Astrocyte (in vitro differentiated cells and primary cell): ENCODE results near the gene VSIG2. TPM values are rescaled to one million over a fixed set of nuclear protein-coding genes. Genes with fewer than 3 reads are reported as not detected.

Experiments
- DNase-seq: peaks from one replicate; pipeline ENCODE4 v3.0.0-alpha.2; 2010; ENCODE audit warnings: low read depth
- FAIRE-seq: peaks from 2 replicates; lab custom pipeline; 2011; peaks lifted over from hg19 to GRCh38; lab: Jason Lieb, UNC
- H2AFZ ChIP-seq: 2 replicates; pipeline ENCODE4 v1.6.0; 2012; ENCODE audit warnings: low read depth, low read length, inconsistent platforms
- H3K27ac ChIP-seq: 2 replicates; pipeline ENCODE4 v1.5.1; 2011; ENCODE audit warnings: low read depth, low read length, inconsistent platforms
- H3K27me3 ChIP-seq: 2 replicates; pipeline ENCODE4 v1.6.0; 2011; ENCODE audit warnings: low read length, inconsistent platforms; ENCODE audit not compliant: insufficient read depth
- H3K36me3 ChIP-seq: 2 replicates; pipeline ENCODE4 v1.5.1; 2011; ENCODE audit warnings: low read length, inconsistent platforms; ENCODE audit not compliant: insufficient read depth
- H3K4me1 ChIP-seq: 2 replicates; pipeline ENCODE4 v1.5.1; 2011; ENCODE audit warnings: low read length, inconsistent platforms; ENCODE audit not compliant: insufficient read depth
- H3K4me2 ChIP-seq: 2 replicates; pipeline ENCODE4 v1.6.0; 2012; ENCODE audit warnings: low read length, inconsistent platforms
- H3K4me3 ChIP-seq: 2 replicates; pipeline ENCODE4 v1.5.1; 2011; ENCODE audit warnings: low read depth, mild to moderate bottlenecking, low read length, inconsistent platforms; ENCODE audit not compliant: insufficient read depth
- H3K79me2 ChIP-seq: 2 replicates; pipeline ENCODE4 v1.6.0; 2012; ENCODE audit warnings: mild to moderate bottlenecking, low read length, inconsistent platforms; ENCODE audit not compliant: insufficient read depth
- H3K9ac ChIP-seq: 2 replicates; pipeline ENCODE4 v1.6.0; 2012; ENCODE audit warnings: mild to moderate bottlenecking, low read length, inconsistent platforms
- H3K9me3 ChIP-seq: 2 replicates; pipeline ENCODE4 v1.5.1; 2012; ENCODE audit warnings: low read depth, mild to moderate bottlenecking, low read length, inconsistent platforms; ENCODE audit not compliant: insufficient read depth
- H4K20me1 ChIP-seq: 2 replicates; pipeline ENCODE4 v1.6.0; 2012; ENCODE audit warnings: low read length, inconsistent platforms; ENCODE audit not compliant: insufficient read depth
- H3K27ac Mint-ChIP-seq: one replicate; pipeline ENCODE4 v1.8.0; 2021; ENCODE audit warnings: mild to moderate bottlenecking, mixed read lengths; ENCODE audit not compliant: unreplicated experiment
- H3K27me3 Mint-ChIP-seq: one replicate; pipeline ENCODE4 v1.8.0; 2021; ENCODE audit warnings: low read depth, mixed read lengths; ENCODE audit not compliant: unreplicated experiment
- H3K36me3 Mint-ChIP-seq: one replicate; pipeline ENCODE4 v1.8.0; 2021; ENCODE audit warnings: low read depth, mixed read lengths; ENCODE audit not compliant: unreplicated experiment
- H3K4me1 Mint-ChIP-seq: one replicate; pipeline ENCODE4 v1.8.0; 2021; ENCODE audit warnings: low read depth, mixed read lengths; ENCODE audit not compliant: unreplicated experiment
- H3K4me3 Mint-ChIP-seq: one replicate; pipeline ENCODE4 v1.8.0; 2021; ENCODE audit warnings: mild to moderate bottlenecking, moderate library complexity, mixed read lengths; ENCODE audit not compliant: unreplicated experiment
- H3K9me3 Mint-ChIP-seq: one replicate; pipeline ENCODE4 v1.8.0; 2021; ENCODE audit warnings: mild to moderate bottlenecking, mixed read lengths; ENCODE audit not compliant: unreplicated experiment
- EZH2 ChIP-seq: IDR thresholded peaks from 2 replicates; pipeline ENCODE4 v1.6.1; 2012; ENCODE audit warnings: mild to moderate bottlenecking, low read length, inconsistent platforms; ENCODE audit not compliant: insufficient read depth
- total RNA-seq: library from RNA; stranded (reverse); gene quantifications from 2 replicates; pipeline ENCODE4 v1.2.1, GENCODE V29; 2021
- TF ChIP-seq, protein P1 (sequence below): IDR thresholded peaks from 2 replicates; pipeline ENCODE4 v1.5.1; 2011; ENCODE audit warnings: low read depth, mild to moderate bottlenecking, inconsistent platforms, low read length, moderate library complexity; ENCODE audit not compliant: insufficient read depth

VSIG2 gene
- total RNA-seq, 1 donor from 2014 or later: 0.18 TPM

- H3K4me3 ChIP-seq: no peak overlapping the region
- H3K4me2 ChIP-seq: no peak overlapping the region
- DNase-seq (no peak), FAIRE-seq (no peak)
- peaks cover 15% of the 10 kb centered on the region for H3K4me1 Mint-ChIP-seq
- H4K20me1 ChIP-seq: peaks cover 96% of the 10 kb centered on the region
- no peak overlapping the region for H2AFZ ChIP-seq
- peaks cover 100% of the 10 kb centered on the region for H3K79me2 ChIP-seq
- no peaks in the 10 kb centered on the region for H3K9me3 Mint-ChIP-seq
- no peaks in the 10 kb centered on the region for H3K36me3 Mint-ChIP-seq
- no peaks in the 10 kb centered on the region for H3K36me3 ChIP-seq
- no peak overlapping the region for H3K27ac ChIP-seq
- no peaks in the 10 kb centered on the region for H3K9me3 ChIP-seq
- H3K4me1 ChIP-seq: no peaks in the 10 kb centered on the region
- H3K27me3 Mint-ChIP-seq: no peaks in the 10 kb centered on the region
- H3K9ac ChIP-seq: no peak overlapping the region
- no peaks in the 10 kb centered on the region for H3K27me3 ChIP-seq
- H3K27ac Mint-ChIP-seq: no peak overlapping the region
- TF ChIP-seq, protein P1, sequence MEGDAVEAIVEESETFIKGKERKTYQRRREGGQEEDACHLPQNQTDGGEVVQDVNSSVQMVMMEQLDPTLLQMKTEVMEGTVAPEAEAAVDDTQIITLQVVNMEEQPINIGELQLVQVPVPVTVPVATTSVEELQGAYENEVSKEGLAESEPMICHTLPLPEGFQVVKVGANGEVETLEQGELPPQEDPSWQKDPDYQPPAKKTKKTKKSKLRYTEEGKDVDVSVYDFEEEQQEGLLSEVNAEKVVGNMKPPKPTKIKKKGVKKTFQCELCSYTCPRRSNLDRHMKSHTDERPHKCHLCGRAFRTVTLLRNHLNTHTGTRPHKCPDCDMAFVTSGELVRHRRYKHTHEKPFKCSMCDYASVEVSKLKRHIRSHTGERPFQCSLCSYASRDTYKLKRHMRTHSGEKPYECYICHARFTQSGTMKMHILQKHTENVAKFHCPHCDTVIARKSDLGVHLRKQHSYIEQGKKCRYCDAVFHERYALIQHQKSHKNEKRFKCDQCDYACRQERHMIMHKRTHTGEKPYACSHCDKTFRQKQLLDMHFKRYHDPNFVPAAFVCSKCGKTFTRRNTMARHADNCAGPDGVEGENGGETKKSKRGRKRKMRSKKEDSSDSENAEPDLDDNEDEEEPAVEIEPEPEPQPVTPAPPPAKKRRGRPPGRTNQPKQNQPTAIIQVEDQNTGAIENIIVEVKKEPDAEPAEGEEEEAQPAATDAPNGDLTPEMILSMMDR: no peak
- no peak for TF ChIP-seq EZH2
- H3K4me3 Mint-ChIP-seq: no peak overlapping the region
Measured at GRCh38 chr11:124791626-124792341, 39.7 kb upstream of the VSIG2 start.

GRCh38 chr11:124788521-124788920 lies 36.5 kb upstream of the VSIG2 start:
- TF ChIP-seq, protein P1: no peak
- no peak for TF ChIP-seq EZH2
- peaks cover 19% of the 10 kb centered on the region for H3K4me1 Mint-ChIP-seq
- no peaks in the 10 kb centered on the region for H3K27me3 Mint-ChIP-seq
- no peak overlapping the region for H3K4me3 Mint-ChIP-seq
- Histone ChIP-seq H3K27ac (no peak overlapping the region), H3K4me3 (no peak overlapping the region), H3K9me3 (no peaks in the 10 kb centered on the region), H3K27me3 (no peaks in the 10 kb centered on the region), H3K79me2 (peaks cover 98% of the 10 kb centered on the region), H3K4me2 (no peak overlapping the region), H3K9ac (no peak overlapping the region), H4K20me1 (peaks cover 92% of the 10 kb centered on the region), H2AFZ (no peak overlapping the region), H3K36me3 (no peaks in the 10 kb centered on the region), H3K4me1 (no peaks in the 10 kb centered on the region)
- no peaks in the 10 kb centered on the region for H3K9me3 Mint-ChIP-seq
- FAIRE-seq (peak; percentile 52), DNase-seq (no peak)
- H3K36me3 Mint-ChIP-seq: no peaks in the 10 kb centered on the region
- H3K27ac Mint-ChIP-seq: no peak overlapping the region

DNA sequence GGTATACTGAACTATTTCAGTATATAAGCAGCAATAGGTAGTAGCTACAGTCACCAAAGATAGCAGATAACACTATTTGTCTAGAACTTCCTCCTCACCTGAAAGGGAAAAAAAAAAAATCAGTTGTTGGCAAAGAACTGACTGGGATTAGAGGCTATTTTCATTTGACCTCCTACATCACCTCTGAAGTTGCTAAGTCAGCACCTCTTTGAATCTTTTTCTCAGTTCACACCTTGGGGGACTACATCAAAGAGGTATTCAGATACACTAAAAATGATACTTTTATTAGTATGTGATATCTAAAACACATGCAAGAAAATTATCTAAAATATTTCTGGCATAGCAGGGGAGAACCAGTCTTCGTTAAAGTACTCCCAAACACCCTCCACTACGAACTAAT lies 32.0 kb upstream of the VSIG2 start:
- no peak for DNase-seq
- H3K4me3 ChIP-seq: no peak overlapping the region
- Mint-ChIP-seq H3K4me1 (peaks cover 9% of the 10 kb centered on the region), H3K27ac (no peak overlapping the region), H3K9me3 (no peaks in the 10 kb centered on the region), H3K36me3 (no peaks in the 10 kb centered on the region), H3K27me3 (no peaks in the 10 kb centered on the region), H3K4me3 (no peak overlapping the region)
- H3K9me3 ChIP-seq: no peaks in the 10 kb centered on the region
- H3K4me2 ChIP-seq: no peak overlapping the region
- H4K20me1 ChIP-seq: peaks cover 63% of the 10 kb centered on the region
- no peaks in the 10 kb centered on the region for H3K27me3 ChIP-seq
- TF ChIP-seq EZH2: no peak
- TF ChIP-seq, protein P1: no peak
- H3K79me2 ChIP-seq: peaks cover 65% of the 10 kb centered on the region
- H3K36me3 ChIP-seq: no peaks in the 10 kb centered on the region
- no peaks in the 10 kb centered on the region for H3K4me1 ChIP-seq
- no peak for FAIRE-seq
- no peak overlapping the region for H2AFZ ChIP-seq
- no peak overlapping the region for H3K9ac ChIP-seq
- H3K27ac ChIP-seq: no peak overlapping the region
